K562 (cell line): ENCODE measurements around the gene P2RX2. TPM values are rescaled to one million over a fixed set of nuclear protein-coding genes. Genes with fewer than 3 reads are reported as not detected.

Experiments used
- BCOR ChIP-seq: fragments of 450-650 bp; IDR thresholded peaks from 2 replicates; pipeline ENCODE4 v1.6.1; 2016
- CREBBP ChIP-seq: IDR thresholded peaks from one replicate; pipeline ENCODE4 v1.6.1; 2012; ENCODE audit warnings: low read depth, mild to moderate bottlenecking, control low read depth, inconsistent platforms, low read length
- ELF1 ChIP-seq: fragments of 200-800 bp; sonication (Bioruptor generic); IDR thresholded peaks from 2 replicates; pipeline ENCODE4 v1.6.1; 2016; ENCODE audit warnings: missing genetic modification characterization, missing compliant biosample characterization
- GTF2A2 ChIP-seq: IDR thresholded peaks from 2 replicates; pipeline ENCODE4 v1.6.1; 2016; ENCODE audit warnings: mild to moderate bottlenecking, missing genetic modification characterization, missing compliant biosample characterization
- HES1 ChIP-seq: fragments of 450-650 bp; IDR thresholded peaks from 2 replicates; pipeline ENCODE4 v1.6.1; 2016; ENCODE audit warnings: low read depth, mild to moderate bottlenecking, moderate library complexity
- JUNB ChIP-seq: fragments of 450-650 bp; formaldehyde crosslinking; conservative IDR thresholded peaks from 2 replicates; pipeline ENCODE4 v1.4.0; 2020; ENCODE audit warnings: mild to moderate bottlenecking
- KDM5B ChIP-seq: fragments of 200-600 bp; sonication (generic); IDR thresholded peaks from 2 replicates; pipeline ENCODE4 v1.6.1; 2012; ENCODE audit warnings: low read depth, mild to moderate bottlenecking, moderate library complexity, low read length, control low read depth, inconsistent platforms; ENCODE audit not compliant: insufficient replicate concordance
- RREB1 ChIP-seq: fragments of 250-450 bp; sonication (Bioruptor Pico); IDR thresholded peaks from 2 replicates; pipeline ENCODE4 v1.4.0; 2020
- ZBTB40 ChIP-seq, 2 experiments: fragments of 450-650 bp in 1 of 2; sonication (generic) in 1 of 2; formaldehyde crosslinking in 1 of 2; IDR thresholded peaks; 2 replicates each; pipeline versions ENCODE4 v1.7.1 to v1.9.0; 2016 to 2022; ENCODE audit warnings: inconsistent platforms in 1 of 2, mild to moderate bottlenecking in 1 of 2, missing genetic modification reagents in 1 of 2
- ZNF668 ChIP-seq: fragments of 250-450 bp; sonication (Bioruptor Pico); IDR thresholded peaks from 2 replicates; pipeline ENCODE4 v1.8.0; 2022; ENCODE audit warnings: mild to moderate bottlenecking, inconsistent platforms
- polyA plus RNA-seq, 8 experiments: library from polyadenylated mRNA; depleted of rRNA in 4 of 8; stranded (reverse) in 5 of 8; unstranded in 3 of 8; fragments of >200 nt; fragmentation: Nextera tagmentation in 2 of 8; fragmentation: Illumina TruSeq in 1 of 8; extraction: Ambion mirVana in 2 of 8; extraction: Trizol in 1 of 8; gene quantifications; 2 replicates each; pipeline versions ENCODE4 v1.2.1 to v1.2.3, GENCODE V29; 2011 to 2014; ENCODE audit warnings: inconsistent platforms in 1 of 8, missing spikeins in 1 of 8
- total RNA-seq, 7 experiments: library from RNA; depleted of rRNA in 6 of 7; stranded (reverse); fragments of >200 nt in 6 of 7; fragmentation: Illumina TruSeq in 2 of 7; extraction: Trizol in 2 of 7; gene quantifications; 2 replicates each; pipeline versions ENCODE4 v1.2.1 to v1.2.3, GENCODE V29; 2011 to 2021; ENCODE audit warnings: low replicate concordance in 1 of 7

Gene P2RX2
- total and polyA plus RNA-seq, 9 of the 15 experiments (the other 6 are each of a cell fraction or from before 2014, with no cell fraction given), result not detected

GRCh38 chr12:132600048-132601032 lies 18.2 kb upstream of the P2RX2 start (continued):
- TF ChIP-seq ZBTB40 (IDR thresholded peaks at IDR 0.05) (0 out of 2 replicates have a peak, but pooled peaks have one; percentile 9), ZBTB40 (CRISPR knock-in tag; IDR thresholded peaks at IDR 0.05) (no peak), ELF1 (tag) (peak; percentile 73; the same call in 1 of the 2 replicates), KDM5B (no peak), BCOR (0 out of 2 replicates have a peak, but pooled peaks have one; percentile 47), JUNB (CRISPR knock-in tag) (no peak), ZNF668 (CRISPR knock-in tag) (no peak), RREB1 (CRISPR knock-in tag) (no peak), HES1 (no peak), CREBBP (no peak), GTF2A2 (tag) (no peak)
